Hepatocyte (in vitro differentiated cells): Measurements from ENCODE around the gene HINFP.

ENCODE experiments used
- CTCF ChIP-seq: fragments of 200-600 bp; sonication (generic); IDR thresholded peaks from 2 replicates; pipeline ENCODE4 v1.5.1; 2016; ENCODE audit warnings: antibody characterized with exemption, mild to moderate bottlenecking; ENCODE audit not compliant: poor library complexity
- EZH2 ChIP-seq: fragments of 200-600 bp; sonication (generic); IDR thresholded peaks from 2 replicates; pipeline ENCODE4 v1.6.1; 2016; ENCODE audit warnings: antibody characterized with exemption, mild to moderate bottlenecking, borderline replicate concordance

- TF ChIP-seq EZH2 (no peak), CTCF (no peak)
These were observed 7.7 kb upstream of the HINFP start for GRCh38 chr11:119113716-119114115.
